CD4-positive, alpha-beta T cell treated with Interleukin-10 for 1 hour (primary cell): ENCODE data around the gene DCUN1D4.

Source experiments
- DNase-seq: peaks from one replicate; pipeline ENCODE4 v3.0.0-alpha.2; 2020

Gene DCUN1D4

GRCh38 chr4:51842554-51843308, at the start of gene DCUN1D4:
TSS of gene DCUN1D4 (plus strand) at chr4:51843153. CDS start at chr4:51843243, 90 bp downstream.
- DNase-seq, result peak; percentile 98

- DNase-seq, result no peak
These were observed 22.3 kb upstream of the DCUN1D4 start for GRCh38 chr4:51820443-51821234.

GRCh38 chr4:51825341-51825740, 17.6 kb upstream of the DCUN1D4 start:
- no peak for DNase-seq

- no peak for DNase-seq
These were observed 12.7 kb upstream of the DCUN1D4 start for GRCh38 chr4:51830156-51830720.

- peak; percentile 71 for DNase-seq
These were observed 11.8 kb upstream of the DCUN1D4 start for GRCh38 chr4:51831133-51831532.

GRCh38 chr4:51833236-51833635, 9.7 kb upstream of the DCUN1D4 start:
- DNase-seq, result no peak

- DNase-seq, result no peak
These were observed 7.9 kb upstream of the DCUN1D4 start for GRCh38 chr4:51835079-51835478.

DNA sequence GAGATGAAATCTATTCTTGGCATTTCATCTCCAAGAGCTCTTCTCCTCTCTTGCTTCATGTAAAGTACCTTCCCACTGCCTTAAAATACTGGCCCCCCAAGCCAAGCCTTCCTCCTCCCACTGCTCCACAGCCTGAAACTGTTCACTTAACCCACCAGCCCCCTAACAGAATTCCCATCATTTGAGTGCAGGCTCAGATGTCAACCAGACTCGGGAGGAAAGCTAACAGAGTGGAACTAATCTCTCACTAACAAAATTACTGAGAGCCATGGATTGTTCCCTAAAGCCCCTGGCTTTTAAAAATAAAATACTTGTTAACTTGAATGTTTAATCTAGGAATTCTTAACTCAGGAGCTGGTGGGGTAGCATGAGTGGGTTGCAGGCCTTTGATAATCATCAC, 7.1 kb upstream of the DCUN1D4 start:
- no peak for DNase-seq

GRCh38 chr4:51836549-51836948, 6.4 kb upstream of the DCUN1D4 start:
- no peak for DNase-seq

DNA sequence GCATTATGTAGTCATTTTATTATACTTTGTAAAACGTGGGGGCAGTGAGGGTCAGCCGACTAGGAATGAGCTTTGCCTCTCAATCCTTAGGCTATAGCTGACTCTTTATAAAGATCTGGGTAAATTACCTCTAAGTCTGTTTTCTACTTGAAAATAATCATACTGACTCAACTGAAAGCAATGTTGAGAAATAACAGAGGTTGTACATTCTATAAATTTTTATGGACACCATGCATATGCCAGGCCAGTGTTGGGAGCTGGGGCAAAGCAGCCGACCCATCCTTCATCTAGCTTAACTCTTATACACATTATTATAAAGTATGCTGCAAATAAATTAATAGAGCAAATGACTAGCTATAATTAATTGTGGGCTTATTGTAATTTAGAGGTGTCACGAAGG, 2.2 kb upstream of the DCUN1D4 start:
- DNase-seq, result no peak

GRCh38 chr4:51842167-51842553, 793 bp upstream of the DCUN1D4 start:
- DNase-seq, result no peak

GRCh38 chr4:51843309-51844152, 578 bp downstream of the DCUN1D4 start:
- DNase-seq, result peak; percentile 62

- peak; percentile 87 for DNase-seq
These were observed 1.5 kb downstream of the DCUN1D4 start for GRCh38 chr4:51844153-51845054.

GRCh38 chr4:51845055-51845426, 2.1 kb downstream of the DCUN1D4 start:
- no peak for DNase-seq

DNA sequence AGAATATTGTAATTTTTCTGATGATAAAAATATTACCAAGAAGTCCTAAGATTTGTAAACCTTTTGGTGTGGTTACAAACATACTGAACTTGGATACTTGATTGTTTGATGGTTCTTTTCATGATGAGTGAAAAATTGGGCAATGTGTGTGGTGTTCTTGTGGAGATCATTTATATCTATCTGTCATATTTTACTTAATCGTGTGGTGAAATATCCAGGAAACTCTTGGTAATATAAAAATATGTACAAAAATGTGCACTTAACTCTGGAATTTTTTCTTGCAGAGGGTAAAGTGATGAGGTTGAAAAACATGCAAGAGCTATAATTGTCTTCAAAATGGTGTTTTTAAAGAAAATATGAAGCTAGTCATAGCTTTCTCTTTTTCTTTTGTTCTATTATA, 2.8 kb downstream of the DCUN1D4 start:
- no peak for DNase-seq

- DNase-seq, result no peak
These were observed 6.5 kb downstream of the DCUN1D4 start for GRCh38 chr4:51849430-51849829.

DNA sequence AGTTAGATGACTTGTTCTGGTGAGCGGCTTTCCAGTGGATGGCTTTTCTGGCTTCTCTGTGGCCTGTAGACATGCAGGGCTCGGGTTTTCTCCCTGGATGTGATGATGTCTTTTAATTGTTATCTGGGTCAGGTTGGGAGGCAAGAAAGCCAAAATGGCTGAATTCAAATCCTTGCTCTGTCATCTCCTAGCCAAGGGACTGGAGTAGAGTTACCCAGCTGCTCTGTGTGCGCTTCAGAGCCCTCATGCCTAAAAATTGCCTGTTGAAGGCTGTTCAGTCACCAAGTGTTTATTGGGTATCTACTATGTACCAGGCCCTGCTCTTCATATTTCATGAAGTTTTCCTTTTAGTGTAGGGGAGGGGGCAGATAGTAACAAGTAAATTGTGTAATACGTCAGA, 7.3 kb downstream of the DCUN1D4 start:
- DNase-seq, result no peak

DNA sequence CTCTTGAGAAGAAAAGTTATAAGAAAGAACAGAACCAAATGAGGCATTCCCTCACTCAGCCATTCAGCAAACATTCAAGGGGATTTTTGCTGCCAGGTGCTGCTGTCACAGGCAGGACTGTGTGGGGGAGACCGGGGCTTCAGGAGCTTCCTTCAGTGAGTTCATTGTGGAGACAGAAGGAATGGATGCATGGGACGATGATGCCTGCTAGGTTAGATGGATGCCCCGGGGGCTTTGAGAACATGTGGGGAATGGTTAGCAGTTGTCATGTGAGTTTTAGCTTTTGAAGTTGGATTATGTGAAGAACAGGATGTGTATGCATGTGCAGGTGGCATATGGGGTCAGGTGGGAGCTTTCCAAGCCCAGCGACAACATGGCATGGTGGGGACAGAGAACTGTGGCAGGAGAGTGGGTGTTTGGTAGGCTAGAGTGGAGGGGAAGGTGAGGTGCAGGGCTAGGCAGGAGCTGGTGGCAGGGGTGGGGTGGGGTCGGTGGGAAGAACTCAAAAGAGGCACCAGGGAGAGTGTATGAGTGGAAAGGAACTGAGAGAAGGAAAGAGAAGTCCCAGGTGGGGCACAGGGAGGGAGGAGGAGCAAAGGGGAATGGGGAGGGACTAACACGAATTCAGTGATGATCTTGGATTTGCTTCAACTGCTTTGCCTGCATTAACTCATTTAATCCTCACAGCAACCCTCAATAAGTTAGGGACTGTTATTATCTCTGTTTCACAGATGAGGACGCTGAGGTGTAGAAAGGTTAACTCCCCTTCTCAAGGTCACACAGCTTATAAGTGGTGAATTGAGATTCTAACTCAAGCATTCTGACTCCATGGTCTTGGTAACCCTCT, 8.4 kb downstream of the DCUN1D4 start:
- DNase-seq, result no peak

GRCh38 chr4:51851937-51852290, 9.0 kb downstream of the DCUN1D4 start:
- DNase-seq, result no peak

GRCh38 chr4:51853027-51853682, 10.2 kb downstream of the DCUN1D4 start:
- DNase-seq, result no peak

GRCh38 chr4:51855270-51855669, 12.3 kb downstream of the DCUN1D4 start:
- DNase-seq, result no peak
